Liver (tissue), 3 donors: Measurements from ENCODE around the gene PSMG2.

ENCODE experiments used
- EGR1 ChIP-seq, 2 donors: IDR thresholded peaks; 2 replicates each; pipeline ENCODE4 v1.6.1; 2016 to 2018; ENCODE audit warnings: antibody characterized with exemption in 2 of 2, low read depth in 2 of 2
- RAD21 ChIP-seq, 2 donors: IDR thresholded peaks; 2 replicates each; pipeline ENCODE4 v1.6.1; 2016; ENCODE audit warnings: antibody characterized with exemption in 2 of 2, mild to moderate bottlenecking in 2 of 2
- YY1 ChIP-seq: IDR thresholded peaks from 2 replicates; pipeline ENCODE4 v1.6.1; 2016; ENCODE audit warnings: antibody characterized with exemption, mild to moderate bottlenecking
- TF ChIP-seq, protein P1 (sequence below): fragments of 150-350 bp; IDR thresholded peaks from 2 replicates; pipeline ENCODE4 v1.5.1; 2017; ENCODE audit warnings: improper control_type of control experiment, low read depth, low read length; ENCODE audit not compliant: missing input control
- TF ChIP-seq, protein P2 (sequence below): IDR thresholded peaks from 2 replicates; pipeline ENCODE4 v1.6.1; 2016; ENCODE audit warnings: antibody characterized with exemption
- TF ChIP-seq, protein P3 (sequence below): IDR thresholded peaks from 2 replicates; pipeline ENCODE4 v1.6.1; 2016; ENCODE audit warnings: antibody characterized with exemption, mild to moderate bottlenecking
- donor health status: healthy.
- donor health status: healthy.

DNA sequence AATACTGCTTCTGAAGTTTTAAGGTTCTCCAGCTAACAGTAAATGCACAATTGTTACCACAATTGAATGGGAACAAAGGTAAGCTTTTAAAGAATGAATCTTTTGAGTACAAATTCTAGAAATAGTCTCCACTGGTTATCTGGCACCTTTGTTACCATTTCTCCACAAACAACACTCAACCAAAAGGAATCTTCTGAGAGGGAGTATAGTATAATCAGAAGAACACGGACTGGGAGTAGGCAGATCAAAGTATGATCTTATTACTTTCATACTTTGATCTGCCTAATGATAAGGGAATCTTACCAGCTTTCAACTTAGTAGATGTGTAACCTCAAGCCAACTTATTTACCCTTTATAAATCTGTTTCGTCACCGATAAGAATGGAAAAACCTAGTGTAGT, 1.7 kb upstream of the PSMG2 start:
- no peak for TF ChIP-seq YY1
- TF ChIP-seq, protein P1, sequence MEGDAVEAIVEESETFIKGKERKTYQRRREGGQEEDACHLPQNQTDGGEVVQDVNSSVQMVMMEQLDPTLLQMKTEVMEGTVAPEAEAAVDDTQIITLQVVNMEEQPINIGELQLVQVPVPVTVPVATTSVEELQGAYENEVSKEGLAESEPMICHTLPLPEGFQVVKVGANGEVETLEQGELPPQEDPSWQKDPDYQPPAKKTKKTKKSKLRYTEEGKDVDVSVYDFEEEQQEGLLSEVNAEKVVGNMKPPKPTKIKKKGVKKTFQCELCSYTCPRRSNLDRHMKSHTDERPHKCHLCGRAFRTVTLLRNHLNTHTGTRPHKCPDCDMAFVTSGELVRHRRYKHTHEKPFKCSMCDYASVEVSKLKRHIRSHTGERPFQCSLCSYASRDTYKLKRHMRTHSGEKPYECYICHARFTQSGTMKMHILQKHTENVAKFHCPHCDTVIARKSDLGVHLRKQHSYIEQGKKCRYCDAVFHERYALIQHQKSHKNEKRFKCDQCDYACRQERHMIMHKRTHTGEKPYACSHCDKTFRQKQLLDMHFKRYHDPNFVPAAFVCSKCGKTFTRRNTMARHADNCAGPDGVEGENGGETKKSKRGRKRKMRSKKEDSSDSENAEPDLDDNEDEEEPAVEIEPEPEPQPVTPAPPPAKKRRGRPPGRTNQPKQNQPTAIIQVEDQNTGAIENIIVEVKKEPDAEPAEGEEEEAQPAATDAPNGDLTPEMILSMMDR = no peak
- TF ChIP-seq, protein P2, sequence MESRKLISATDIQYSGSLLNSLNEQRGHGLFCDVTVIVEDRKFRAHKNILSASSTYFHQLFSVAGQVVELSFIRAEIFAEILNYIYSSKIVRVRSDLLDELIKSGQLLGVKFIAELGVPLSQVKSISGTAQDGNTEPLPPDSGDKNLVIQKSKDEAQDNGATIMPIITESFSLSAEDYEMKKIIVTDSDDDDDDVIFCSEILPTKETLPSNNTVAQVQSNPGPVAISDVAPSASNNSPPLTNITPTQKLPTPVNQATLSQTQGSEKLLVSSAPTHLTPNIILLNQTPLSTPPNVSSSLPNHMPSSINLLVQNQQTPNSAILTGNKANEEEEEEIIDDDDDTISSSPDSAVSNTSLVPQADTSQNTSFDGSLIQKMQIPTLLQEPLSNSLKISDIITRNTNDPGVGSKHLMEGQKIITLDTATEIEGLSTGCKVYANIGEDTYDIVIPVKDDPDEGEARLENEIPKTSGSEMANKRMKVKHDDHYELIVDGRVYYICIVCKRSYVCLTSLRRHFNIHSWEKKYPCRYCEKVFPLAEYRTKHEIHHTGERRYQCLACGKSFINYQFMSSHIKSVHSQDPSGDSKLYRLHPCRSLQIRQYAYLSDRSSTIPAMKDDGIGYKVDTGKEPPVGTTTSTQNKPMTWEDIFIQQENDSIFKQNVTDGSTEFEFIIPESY = no peak
- no peak for TF ChIP-seq RAD21 (IDR thresholded peaks at IDR 0.05)
- TF ChIP-seq EGR1 (IDR thresholded peaks at IDR 0.05; ENCODE audit: low read depth in 2 of 2) = no peak
- TF ChIP-seq, protein P3, sequence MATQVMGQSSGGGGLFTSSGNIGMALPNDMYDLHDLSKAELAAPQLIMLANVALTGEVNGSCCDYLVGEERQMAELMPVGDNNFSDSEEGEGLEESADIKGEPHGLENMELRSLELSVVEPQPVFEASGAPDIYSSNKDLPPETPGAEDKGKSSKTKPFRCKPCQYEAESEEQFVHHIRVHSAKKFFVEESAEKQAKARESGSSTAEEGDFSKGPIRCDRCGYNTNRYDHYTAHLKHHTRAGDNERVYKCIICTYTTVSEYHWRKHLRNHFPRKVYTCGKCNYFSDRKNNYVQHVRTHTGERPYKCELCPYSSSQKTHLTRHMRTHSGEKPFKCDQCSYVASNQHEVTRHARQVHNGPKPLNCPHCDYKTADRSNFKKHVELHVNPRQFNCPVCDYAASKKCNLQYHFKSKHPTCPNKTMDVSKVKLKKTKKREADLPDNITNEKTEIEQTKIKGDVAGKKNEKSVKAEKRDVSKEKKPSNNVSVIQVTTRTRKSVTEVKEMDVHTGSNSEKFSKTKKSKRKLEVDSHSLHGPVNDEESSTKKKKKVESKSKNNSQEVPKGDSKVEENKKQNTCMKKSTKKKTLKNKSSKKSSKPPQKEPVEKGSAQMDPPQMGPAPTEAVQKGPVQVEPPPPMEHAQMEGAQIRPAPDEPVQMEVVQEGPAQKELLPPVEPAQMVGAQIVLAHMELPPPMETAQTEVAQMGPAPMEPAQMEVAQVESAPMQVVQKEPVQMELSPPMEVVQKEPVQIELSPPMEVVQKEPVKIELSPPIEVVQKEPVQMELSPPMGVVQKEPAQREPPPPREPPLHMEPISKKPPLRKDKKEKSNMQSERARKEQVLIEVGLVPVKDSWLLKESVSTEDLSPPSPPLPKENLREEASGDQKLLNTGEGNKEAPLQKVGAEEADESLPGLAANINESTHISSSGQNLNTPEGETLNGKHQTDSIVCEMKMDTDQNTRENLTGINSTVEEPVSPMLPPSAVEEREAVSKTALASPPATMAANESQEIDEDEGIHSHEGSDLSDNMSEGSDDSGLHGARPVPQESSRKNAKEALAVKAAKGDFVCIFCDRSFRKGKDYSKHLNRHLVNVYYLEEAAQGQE = no peak
